CD4-positive, alpha-beta T cell treated with Interleukin-4 for 1 hour (primary cell): ENCODE data around the gene SLC7A14.

Experiments used
- DNase-seq, 2 donors: peaks; one replicate each; pipeline ENCODE4 v3.0.0-alpha.2; 2020 to 2022

Gene SLC7A14

GRCh38 chr3:170496026-170496867, 89.6 kb downstream of the SLC7A14 start:
- DNase-seq, result no peak

DNA sequence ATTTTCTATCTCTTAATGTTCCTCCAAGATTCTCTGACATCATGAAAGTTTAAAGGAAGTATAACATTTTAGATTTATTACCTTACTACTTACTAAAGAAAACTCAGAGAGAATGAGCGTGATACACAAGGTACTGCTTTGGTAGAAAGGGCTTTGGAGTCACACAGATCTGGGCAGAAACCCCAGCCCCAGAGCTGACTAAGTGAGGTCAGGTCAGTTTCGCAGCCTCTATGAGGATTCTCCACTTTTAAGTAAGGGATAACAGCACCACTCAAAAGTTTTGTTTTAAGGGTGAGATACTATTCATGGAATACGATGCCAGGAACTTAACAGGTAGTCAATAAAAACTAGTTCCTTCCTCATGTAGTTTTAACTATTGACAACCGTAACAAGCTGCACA, 91.1 kb downstream of the SLC7A14 start:
- DNase-seq, result no peak

- no peak for DNase-seq
These were observed 92.1 kb downstream of the SLC7A14 start for GRCh38 chr3:170493712-170494182.

- DNase-seq, result no peak
These were observed 94.0 kb downstream of the SLC7A14 start for GRCh38 chr3:170491901-170492300.

DNA sequence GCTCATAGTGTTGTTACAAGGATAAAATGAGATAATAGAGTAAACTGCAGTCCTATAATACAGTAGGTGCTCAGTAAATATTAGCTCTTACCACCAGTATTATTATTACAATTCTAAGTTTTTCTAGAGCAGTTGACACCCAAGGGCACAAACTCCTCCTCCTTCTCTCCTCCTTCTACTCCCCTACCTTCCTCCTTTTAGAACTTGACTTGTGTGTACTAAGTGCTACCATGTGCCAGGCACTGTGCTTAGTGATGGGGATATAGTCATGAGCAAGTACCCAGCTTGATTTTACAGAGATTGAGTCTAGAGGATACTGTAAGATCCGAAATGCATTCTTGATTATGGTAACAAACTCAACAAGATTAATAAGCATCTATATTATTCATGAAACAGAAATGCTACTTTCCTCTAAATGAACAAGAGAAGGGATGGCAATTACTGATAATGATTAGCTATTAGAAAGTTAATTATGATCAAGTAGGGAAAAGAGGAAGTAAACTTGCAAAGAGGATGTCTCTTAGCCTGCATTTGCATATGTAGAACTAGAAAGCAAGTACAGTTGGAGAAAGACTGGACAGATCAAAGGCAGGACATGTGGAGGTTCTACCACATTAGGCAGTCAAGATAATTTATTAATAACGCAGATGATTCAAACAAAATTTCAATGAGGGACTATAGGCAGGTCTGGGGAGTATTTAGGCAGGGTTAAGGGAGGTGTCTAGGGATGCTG, 94.9 kb downstream of the SLC7A14 start:
- DNase-seq, result no peak

- DNase-seq, result no peak
These were observed 97.1 kb downstream of the SLC7A14 start for GRCh38 chr3:170488802-170489201.

- no peak for DNase-seq
These were observed 98.8 kb downstream of the SLC7A14 start for GRCh38 chr3:170487031-170487430.

DNA sequence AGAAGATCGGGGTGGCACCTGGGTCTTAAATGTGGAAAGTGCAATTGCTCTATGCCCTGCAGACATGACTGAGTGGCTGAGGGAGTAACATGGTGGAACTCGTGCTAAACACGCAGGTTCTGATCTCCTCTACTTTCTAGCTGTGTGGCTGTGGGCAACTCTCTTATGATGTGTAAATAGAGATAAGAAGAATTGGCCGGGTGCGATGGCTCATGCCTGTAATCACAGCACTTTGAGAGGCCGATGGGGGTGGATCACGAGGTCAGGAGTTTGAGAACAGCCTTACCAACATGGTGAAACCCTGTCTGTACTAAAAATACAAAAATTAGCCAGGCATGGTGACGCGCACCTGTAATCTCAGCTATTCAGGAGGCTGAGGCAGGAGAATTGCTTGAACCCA, 99.5 kb downstream of the SLC7A14 start:
- no peak for DNase-seq

DNA sequence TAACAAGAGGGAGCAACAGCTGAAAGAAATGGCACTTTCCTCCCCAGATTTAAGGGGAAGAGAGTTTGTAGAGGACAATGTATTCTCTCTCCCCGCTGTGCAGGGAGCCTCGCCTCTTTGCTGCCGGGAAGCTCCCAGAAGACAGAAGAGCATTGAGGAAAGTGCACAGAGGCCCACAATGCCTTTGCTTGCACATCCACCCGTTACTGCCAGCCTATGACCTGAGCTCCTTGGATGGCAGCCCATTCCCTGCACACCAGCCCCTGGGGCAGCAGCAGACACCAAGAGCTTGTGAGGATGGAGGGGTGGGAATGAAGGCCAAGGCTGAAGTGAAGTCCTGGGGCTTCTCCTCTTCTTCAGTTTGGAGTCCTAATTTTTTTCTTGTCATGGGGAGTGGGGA, 100.2 kb downstream of the SLC7A14 start:
- DNase-seq, result no peak

DNA sequence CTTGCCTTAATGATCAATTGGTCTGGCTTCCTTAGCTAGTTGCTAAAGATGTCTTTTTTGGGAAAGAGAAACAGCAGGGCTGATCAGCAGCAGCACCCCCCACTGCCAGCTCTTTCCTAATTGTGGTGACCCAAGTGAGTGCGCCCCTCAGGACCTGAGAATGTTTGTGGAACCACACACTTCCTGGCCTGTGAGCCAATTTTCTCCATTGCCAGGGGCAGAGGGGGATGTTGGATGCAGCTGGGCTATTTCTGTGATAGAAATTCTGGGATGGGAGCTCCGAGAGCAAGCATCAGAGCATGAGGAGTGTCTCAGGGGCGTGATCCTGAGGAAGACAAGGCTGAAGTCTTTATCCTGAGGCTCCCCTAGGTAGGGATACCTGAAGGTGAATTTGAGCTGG, 100.6 kb downstream of the SLC7A14 start:
- DNase-seq, result no peak

DNA sequence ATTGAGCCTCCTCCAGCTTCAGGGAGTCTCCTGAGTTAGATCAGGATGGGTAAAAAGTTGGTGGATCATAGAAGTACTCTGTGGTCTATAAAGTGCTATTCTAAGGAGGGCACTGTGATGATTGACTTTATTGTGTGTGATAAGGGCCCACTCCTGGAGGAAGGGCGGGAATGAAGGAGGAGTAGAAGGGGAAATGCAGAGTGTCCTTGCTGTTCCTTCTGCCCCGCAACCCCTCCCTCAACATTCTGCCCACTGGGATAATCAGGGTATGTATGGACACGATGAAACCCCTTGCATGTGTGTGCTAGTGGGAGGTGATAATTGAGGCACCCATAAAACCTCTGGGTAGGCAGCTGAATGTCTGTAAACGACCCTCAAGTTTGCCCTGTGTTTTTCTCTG, 101.0 kb downstream of the SLC7A14 start:
- DNase-seq, result no peak

DNA sequence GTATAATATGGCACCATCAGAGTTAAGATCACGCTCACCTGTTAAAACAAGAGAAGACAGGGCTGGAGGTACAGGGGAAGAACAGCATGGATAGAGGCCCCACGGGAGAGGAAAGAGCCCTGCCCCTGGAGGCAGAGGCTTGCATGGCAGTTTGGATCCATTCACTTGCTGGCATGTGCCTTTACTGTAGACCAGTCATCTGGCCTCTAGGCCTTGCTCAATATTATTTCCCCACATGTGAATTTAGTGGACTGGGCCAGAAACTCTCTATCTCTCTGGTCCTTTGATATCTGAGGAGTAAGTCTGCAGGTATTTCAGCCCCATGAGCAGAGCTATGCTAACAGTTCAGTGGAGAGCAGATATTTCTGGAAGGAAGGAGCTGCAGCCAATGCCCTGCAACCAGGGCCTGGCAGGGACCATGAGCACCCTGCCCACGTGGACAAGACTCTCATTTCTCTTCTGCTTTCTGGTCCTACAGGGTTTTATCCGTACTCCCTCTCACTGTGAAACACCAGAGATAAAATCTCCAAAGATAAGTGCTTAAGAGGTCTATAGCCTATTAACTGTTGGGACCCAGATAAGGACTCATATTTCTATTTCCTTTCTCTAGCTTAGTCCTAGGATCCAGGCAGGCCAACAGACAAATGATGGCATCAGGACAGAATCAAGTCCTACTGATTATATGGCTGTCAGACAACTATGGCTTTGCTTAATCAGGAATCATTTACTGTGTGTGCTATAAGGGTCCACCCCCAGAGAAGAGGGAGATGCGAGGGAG, 102.2 kb downstream of the SLC7A14 start:
- DNase-seq, result no peak

DNA sequence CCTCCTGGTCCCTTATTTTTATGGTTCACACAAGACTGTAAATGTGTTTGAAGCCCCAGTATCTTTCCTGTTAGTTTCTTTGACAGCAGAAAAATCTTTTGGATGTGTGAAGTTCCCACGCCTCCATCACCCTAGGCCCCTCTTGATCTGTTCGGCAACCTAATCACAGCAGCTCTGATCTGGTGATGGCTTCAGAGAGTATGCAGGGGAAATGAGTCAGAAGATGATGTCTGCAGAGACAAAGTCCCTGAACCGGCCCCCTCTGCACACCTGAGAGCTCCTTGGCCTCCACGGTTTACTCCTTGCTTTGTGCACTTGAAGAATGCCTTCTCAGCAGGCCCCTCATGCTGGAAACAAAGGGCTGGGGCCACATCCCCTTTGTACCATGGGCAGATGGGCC, 103.7 kb downstream of the SLC7A14 start:
- no peak for DNase-seq

DNA sequence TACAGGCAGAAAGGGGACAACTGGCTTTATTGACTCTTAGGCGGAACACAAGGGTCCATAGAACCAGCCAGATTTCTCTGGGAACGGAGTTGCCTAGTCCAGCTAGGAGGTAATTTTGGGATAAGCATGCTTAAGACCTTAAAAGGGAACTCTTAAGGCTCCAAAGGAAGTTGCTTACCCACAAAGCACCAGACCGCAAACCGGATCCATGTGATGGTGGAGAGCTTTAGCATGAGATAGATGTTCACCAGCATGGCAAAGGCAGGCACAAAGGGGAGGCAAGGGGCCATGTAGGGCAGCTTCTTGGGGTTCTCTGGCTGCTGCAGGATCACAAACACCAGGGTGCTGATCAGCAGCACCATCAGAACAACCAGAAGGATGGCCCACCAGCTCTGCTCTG, 105.8 kb downstream of the SLC7A14 start:
- no peak for DNase-seq

DNA sequence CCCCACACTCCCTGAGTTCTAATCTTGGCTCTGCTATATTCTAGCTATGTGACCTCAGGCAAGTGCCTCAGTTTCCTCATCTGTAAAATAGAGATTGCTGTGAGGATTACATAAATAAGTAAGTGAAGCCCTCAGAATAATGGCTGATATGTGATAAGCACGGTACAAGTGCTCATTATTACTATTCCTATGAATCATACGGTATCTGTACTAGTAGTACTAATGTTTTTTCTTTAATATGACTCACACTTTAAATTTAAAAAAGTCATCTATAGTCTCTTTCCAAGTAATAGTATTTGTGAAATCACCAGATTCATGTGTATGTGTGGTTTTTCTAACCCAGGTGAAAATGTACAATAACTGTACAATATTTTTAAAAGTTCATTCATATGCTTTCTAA, 108.5 kb downstream of the SLC7A14 start:
- no peak for DNase-seq

DNA sequence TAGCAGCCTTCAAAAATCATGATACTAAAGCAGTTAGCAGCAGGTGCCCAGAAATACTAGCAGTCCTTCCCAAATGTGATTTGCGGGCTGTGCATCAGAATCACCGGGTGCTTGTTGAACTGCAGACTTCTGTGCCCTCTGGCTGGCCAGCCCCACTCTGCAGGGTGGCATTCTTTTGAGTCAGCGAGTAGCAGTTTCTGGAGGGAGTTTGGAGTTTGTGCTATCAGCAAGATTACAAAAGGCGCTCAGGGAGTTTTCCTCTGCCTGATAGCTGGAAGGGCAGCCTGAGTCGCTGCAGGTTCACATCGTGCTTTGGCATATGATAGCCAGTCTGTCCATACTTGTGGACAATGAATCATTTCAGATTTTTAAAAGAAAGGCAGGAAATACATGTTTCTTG, 109.6 kb downstream of the SLC7A14 start:
- no peak for DNase-seq

- DNase-seq, result no peak
These were observed 110.7 kb downstream of the SLC7A14 start for GRCh38 chr3:170475092-170475685.

DNA sequence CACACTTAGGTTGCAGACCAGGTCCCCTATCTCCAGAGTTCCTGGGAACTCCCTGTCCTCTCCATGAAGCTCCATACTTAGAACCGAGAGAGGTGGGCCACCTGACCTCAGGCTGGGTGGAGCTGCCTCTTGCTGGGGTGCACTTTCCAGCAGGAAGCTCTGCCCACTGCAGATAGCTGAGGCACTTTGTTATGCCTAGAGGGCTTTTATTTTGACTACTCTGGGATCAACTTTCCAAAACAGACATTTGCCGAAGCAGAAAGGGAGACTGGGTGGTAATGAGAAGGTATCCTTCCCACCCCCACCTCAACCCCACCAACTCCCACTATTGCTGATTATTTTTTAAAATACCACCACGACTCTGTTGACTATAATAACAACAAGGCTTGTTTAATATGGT, 112.5 kb downstream of the SLC7A14 start:
- DNase-seq, result no peak

DNA sequence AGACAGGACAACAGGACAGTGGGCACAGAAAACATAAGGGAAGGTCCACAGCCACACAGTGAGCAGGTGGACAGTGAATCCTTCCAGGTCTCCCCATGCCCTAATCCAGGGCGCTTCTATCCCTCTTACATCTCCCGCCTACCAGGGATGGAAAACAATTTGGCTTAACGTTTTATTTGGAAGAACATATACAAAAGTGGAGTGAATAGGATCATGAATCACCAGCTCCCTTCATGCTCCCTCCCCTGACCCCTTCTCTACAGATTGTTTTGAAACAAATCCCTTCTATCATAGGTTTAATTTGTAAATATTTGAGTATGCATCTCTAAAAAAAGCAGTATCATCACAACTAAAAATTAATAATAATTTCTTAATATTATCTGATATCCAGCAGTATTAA, 114.7 kb downstream of the SLC7A14 start:
- DNase-seq, result no peak

GRCh38 chr3:170470063-170471016, 115.5 kb downstream of the SLC7A14 start:
- DNase-seq, result no peak

DNA sequence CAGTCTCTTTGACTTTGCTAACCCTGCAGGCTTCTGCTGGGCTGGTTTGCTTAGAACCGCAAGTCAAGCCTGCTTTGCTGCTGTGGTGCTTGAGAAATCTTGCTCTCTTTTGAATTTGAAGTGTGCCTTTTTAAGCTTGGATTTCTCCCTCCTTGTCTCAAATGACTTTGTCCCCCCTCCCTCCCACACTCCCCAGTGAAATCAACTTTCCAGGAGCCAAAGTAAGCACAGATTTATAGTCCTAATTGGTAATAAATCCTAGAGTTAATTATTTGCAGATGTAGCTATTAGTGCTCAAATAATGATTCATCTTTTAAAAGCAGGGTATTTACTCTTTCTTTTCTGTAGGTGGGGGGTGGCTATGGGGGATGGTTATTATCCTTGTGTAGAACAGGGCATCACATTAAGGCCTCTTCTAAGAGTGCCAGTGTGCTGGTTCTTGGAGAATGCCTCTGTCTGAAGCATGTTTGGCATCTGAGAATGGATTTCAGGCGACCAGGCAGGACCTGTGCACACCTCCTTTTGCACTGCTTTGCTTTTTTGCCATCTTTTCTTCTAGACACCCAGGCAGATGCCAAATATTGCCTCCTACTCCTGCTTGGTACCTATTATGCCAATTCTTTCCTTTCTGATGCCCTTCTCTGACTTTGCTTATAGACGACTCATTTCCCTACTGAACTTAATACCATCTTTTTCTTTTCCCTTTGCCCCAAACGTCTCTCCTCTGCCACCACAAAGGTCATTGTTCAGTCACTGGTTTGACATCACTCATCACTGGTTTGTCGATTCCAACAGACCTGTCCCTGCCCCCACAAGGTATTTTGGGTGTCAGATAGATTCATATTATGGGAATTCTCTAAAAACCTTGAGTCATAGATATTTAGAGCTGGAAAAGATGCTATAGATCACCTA, 116.5 kb downstream of the SLC7A14 start:
- DNase-seq, result no peak
